ENCODE measurements around the gene DNAH8.
"Not testable (repeated sequence)": the region's sequence is repeated elsewhere in the genome, so short reads cannot be mapped to it uniquely, and the experiment has no call there.

The DNAH8 gene

DNA sequence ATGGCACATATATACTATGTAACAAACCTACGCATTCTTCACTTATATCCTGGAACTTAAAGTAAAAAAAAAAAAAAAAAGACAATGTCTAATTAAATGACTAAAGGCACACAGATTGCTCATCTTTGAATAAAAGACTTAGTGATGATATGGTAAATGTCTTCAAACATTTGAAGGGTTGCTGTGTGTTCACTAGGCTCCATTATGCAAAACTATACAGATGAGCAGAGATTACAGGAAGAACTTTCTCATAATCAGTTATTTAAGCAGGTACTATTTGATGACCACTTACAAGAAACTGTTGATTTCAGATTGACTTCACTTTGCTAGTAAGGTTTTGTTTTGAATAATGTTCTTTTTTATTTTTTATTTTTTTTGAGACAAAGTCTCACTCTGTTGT, 34.4 kb downstream of the DNAH8 start:
- DNase-seq, result no peak

DNA sequence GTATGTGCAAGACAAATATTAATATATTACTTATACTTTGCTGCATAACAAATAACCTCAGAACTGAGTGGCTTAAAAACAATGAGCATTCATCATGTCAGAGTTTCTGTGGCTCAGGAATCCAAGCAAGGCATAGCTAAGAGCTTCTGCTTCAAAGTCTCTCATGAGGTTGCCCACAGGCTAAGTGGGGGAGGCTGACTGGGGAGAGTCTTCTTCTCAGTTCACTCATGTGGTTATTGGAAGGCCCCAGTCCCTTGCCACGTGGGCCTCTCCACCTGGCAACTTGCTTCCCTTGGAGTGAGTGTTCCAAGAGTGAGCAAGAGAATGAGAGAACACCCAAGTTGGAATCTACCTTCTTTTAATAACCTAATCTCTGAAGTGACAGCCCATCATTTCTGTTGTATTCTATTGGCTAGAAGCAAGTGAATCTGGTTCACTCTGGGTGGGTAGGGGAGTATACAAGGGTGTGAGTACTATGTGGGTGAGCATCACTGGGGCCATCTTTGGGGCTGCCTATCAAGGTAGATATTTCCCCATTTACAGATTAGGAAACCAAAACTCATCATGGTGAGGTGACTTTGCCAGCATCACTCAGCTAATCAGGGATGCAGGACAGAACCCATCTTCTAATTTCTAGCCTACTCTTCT, 36.0 kb downstream of the DNAH8 start:
- no peak for DNase-seq

GRCh38 chr6:38753707-38754106, 38.6 kb downstream of the DNAH8 start:
- DNase-seq, result no peak

DNA sequence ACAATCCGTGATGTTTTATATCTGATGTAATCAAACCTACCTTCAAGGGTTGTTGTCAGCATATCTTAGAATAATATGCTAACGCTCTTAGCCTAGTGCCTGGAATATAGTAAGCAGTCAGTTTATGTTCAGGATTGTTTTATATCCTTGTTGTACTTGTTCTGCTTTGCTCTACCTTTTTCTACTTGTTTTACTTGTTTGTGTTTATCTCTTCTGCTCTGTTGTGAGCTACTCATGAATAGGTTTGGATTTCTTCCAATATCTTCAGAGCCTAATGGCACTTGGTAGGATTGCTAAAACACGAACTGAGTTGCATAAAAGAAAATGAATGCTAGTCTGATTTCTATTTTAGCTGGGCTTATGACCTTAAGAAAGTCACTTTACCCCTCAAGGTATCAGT, 40.1 kb downstream of the DNAH8 start:
- no peak for DNase-seq

DNA sequence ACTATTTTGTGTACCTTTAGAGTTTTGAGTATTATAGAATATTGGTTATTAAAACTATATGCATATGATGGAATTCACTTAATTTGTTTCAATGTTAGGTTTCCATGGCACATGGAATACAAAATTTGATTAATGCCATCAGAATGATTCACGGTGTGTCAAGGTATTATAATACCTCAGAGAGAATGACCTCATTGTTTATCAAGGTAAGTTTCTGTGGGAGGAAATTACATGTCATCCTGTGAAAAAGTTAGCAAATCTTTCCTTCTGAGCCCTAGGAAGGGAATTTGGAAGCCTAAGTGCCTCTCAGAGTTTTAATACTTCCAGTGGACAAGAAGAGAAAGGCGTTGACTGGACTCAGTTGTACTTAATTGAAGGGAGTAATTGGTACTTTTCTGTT, 40.8 kb downstream of the DNAH8 start:
- DNase-seq, result no peak

GRCh38 chr6:38760097-38760496, 45.0 kb downstream of the DNAH8 start:
- DNase-seq, result no peak

DNA sequence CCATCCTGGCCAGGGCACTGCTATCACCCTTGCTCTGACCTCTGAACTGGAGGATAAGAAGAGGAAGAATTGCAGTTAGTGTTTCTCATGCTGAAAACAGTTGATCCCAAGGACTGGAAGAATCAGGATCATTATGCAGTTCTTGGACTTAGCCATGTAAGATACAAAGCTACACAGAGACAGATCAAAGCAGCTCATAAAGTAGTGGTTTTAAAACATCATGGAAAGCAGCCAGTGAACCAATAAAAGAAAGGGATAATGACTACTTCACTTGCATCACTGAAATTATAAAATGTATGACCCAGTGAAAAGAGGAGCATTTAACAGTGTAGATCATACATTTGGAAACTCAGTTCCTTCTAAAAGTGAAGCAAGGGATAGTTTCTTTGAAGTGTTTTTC, 47.7 kb downstream of the DNAH8 start:
- no peak for DNase-seq

- DNase-seq, result no peak
Measured at GRCh38 chr6:38767560-38767959, 52.4 kb downstream of the DNAH8 start.

- DNase-seq, result no peak
Measured at GRCh38 chr6:38773338-38773737, 58.2 kb downstream of the DNAH8 start.

DNA sequence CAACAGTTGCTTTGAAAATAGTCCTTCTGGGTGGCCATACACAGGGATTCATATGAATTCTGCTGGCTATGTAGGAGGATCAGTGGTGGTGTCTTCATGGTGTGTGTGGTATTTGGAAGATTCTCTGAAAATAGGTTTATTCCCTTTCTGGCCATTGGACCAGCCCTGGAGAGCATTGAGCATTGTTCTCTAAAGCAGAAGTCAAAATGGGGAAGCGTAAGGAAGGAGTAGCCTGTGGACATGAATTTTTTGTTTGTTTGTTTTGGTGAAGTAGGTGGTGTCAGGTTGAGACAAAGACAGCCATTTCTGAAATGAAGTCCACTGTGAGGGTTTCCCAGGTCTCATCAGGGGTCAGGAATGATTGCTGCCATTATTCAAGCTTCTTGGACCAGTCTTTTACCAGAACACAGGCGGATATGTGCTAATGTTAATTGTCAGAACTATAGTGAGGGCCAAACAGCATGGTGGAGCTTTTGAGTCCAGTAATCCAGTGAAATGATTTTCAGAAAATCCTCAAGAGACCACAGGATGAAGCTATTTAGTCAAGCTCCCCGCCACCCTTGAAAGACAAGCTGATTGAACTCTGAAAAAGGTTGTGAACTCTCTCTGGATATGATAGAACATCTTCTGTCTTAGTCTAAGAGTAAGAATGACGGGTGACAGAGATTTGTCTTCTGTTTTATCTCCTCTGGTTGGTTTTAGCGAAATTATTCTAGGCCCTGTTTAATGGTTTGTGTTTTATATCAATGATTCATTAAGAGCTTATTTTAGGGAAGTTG, 60.0 kb downstream of the DNAH8 start:
- no peak for DNase-seq

- DNase-seq, result no peak
Measured at GRCh38 chr6:38775870-38776269, 60.8 kb downstream of the DNAH8 start.

GRCh38 chr6:38776515-38776914, 61.4 kb downstream of the DNAH8 start:
- no peak for DNase-seq

GRCh38 chr6:38779310-38780062, 64.4 kb downstream of the DNAH8 start:
- DNase-seq, result no peak

DNA sequence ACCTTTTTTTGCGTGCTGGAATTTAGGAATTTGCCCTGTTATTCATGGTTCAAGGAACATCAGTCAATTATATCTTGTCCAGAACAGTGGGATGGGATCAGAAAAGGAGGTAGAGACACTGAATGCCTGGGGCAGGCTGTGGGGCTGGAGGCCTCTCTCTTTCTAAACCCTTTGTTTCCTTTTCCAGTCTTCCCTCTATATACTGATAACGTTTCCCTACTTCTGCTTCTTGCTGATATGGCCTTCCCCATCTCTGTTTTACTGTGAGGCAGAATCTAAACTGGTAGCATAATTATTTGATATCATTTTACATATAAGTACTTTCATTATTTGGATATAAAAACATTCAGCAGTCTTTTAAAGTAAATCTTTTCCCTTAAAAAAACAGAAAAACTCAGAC, 67.5 kb downstream of the DNAH8 start:
- no peak for DNase-seq

DNA sequence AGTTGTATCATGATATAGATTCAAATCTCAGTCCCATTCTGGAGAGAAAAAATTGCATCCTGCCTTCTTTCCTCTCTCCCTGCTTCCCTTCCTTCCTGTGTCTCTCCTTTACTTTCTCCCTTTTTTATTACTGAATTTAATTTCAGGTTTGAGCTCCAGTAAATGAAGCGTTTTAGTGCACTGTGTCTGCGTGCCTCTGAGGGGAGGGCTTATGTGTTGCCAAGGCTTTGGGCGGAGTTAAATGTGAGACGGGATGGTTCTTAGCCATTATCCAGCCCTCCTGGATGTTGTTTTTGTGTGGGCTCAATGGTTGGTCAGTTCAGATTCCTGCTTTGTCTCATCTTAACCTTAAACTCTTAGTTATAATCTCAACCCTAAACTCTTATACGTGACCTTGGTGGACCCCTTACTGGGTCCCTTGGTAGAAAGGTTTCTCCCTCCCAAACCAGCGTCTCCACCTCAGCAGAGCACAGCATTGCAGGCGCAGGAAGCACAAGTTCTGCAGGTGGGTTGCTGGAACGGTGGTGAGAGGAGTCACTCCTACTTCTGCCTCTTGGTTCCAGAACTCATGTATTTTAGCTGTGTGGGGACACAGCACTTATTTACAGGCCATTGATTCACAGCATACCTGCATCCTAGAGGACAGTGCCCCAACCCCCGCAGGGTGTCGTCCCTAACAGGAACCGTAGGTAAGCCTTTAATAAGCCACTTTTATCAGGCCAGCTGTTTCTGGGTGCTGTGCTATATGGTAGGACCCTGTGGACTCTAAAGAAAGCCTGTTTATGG, 68.5 kb downstream of the DNAH8 start:
- peak; percentile 42 for DNase-seq

DNA sequence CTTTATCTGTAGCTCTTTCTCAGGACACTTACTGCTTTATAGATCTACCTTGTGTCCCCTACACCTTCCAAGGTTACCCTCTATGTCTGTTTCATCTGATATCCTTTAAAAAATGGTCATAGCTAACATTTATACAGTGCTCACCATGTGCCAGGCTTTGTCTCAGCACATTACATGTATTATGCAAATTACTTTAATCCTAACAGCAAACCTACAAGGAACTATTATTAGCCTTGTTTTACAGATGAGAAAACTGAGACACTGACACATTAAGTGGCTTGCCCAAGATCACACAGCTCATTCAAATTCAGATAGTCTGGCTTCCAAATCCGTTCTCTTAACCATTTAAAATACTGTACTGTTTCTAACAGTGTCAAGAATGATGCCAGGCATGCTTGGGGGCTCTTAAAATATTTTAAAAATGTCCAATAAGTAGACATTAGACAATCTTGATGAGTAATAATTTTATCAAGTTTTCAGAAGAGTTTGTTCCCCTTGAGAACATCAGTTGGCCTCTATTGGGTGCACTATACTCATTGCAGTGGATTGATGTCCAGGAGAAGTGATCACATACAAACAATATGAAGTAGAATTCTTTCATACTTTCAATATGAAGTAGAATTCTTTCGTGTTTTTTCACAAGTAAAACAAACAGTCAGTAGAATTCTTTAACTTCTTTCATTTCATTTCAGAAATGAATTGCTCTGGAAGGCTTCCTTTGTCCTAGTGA, 69.6 kb downstream of the DNAH8 start:
- no peak for DNase-seq

DNA sequence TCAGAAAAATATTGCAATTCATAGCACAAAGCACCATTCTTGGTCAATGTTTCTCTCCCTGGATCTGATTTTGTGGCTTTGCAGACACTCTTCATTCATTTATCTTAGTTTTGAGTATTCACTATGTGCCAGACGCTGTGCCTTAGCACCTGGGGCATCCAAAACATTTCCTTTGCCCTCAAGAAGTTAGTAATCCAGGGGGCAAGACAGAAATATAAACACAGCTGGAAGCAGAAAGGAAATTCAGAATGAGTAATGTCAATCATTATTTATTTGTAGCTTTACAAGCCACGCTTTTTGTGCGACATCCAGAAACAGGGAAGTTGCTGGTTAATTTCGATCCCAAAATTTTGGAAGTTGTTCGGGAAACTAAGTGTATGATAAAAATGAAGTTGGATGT, 71.4 kb downstream of the DNAH8 start:
- no peak for DNase-seq

DNA sequence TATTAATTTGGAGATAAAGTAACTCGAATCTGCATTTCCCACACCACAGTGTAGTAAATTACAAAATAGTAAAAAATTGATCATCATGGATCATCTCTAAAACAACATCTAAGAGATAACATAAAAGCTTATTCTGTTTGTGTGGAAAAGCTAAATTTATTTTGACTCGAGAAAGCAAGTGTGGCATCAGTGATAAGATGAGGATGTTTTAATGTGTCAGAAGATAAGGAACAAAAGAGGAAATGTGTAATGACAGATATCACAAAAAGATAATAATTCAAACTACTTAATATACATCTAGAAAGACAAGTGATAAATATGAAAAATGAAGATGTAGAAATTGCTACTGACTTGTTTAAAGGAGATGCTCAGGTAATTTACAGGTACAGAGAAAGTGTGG, 74.1 kb downstream of the DNAH8 start:
- no peak for DNase-seq

DNA sequence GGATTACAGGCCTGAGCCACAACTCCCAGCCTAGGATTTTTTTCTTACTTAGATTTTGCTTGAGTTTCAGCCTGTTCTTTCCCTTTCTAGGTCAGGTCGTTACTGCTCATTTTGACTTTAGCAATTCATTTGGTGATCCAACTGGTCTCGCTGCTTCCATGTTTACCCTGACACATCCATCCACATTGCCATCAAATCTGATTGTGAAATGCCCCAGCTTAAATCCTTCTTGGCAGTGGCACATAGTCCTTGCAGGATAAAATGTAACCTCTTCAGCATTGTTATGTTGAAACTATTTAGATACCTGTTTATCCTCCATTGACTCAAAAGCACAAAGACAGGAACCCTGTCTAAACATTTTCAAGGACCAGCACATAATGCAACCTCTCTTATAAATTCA, 77.2 kb downstream of the DNAH8 start:
- DNase-seq, result no peak

- no peak for DNase-seq
Measured at GRCh38 chr6:38794682-38795081, 79.6 kb downstream of the DNAH8 start.

DNA sequence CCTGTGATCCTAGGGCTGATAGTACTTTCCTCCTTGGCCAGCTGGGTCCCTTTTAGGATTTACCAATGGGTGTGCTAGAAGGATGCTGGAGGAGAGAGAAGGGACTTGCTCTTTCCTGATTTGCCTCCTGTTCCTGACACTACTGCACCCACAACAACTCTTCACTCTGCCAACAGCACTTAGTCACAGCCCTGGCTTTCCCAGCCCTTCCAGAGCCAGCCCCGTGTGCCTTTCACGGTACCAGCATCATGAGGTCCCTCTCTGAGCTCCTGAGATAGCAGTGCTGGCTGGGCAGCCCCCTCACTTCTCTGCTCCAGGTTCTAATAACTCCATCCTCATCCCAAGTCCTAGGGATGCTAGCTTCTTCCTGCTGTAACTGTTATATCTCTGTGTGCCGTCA, 80.9 kb downstream of the DNAH8 start:
- DNase-seq, result no peak

- DNase-seq, result not testable (repeated sequence)
Measured at GRCh38 chr6:38796437-38796836, 81.3 kb downstream of the DNAH8 start.
